Osteoblast (primary cell): ENCODE data around the gene B3GNT8. TPM values are rescaled to one million over a fixed set of nuclear protein-coding genes. Genes with fewer than 3 reads are reported as not detected.
A peak's percentile ranks its signal among the peaks of the same experiment; 100 is the strongest.

ENCODE experiments used
- DNase-seq: peaks from one replicate; pipeline ENCODE4 v3.0.0; 2011; ENCODE audit warnings: low spot score, mixed read lengths; ENCODE audit not compliant: insufficient read length; ENCODE audit errors: missing footprints
- H2AFZ ChIP-seq: 2 replicates; pipeline ENCODE4 v1.6.0; 2011; ENCODE audit warnings: mild to moderate bottlenecking, low read length
- H3K27ac ChIP-seq: 2 replicates; pipeline ENCODE4 v1.5.1; 2011; ENCODE audit warnings: mild to moderate bottlenecking, low read depth, low read length, moderate library complexity
- H3K27me3 ChIP-seq: 2 replicates; pipeline ENCODE4 v1.6.0; 2012; ENCODE audit warnings: mild to moderate bottlenecking, control low read depth, inconsistent platforms, low read length, moderate library complexity; ENCODE audit not compliant: insufficient read depth
- H3K36me3 ChIP-seq: 2 replicates; pipeline ENCODE4 v1.5.1; 2011; ENCODE audit warnings: mild to moderate bottlenecking, low read length, control low read depth, moderate library complexity; ENCODE audit not compliant: insufficient read depth
- H3K4me1 ChIP-seq: 2 replicates; pipeline ENCODE4 v1.5.1; 2011; ENCODE audit warnings: mild to moderate bottlenecking, low read length, control low read depth, moderate library complexity; ENCODE audit not compliant: insufficient read depth
- H3K4me2 ChIP-seq: 2 replicates; pipeline ENCODE4 v1.6.0; 2011; ENCODE audit warnings: mild to moderate bottlenecking, low read length; ENCODE audit not compliant: insufficient read depth
- H3K4me3 ChIP-seq: fragments of 200-600 bp; sonication (generic); 3 replicates; pipeline ENCODE4 v1.5.1; 2012; ENCODE audit warnings: mild to moderate bottlenecking, low read length, inconsistent platforms; ENCODE audit not compliant: insufficient read depth
- H3K79me2 ChIP-seq: 2 replicates; pipeline ENCODE4 v1.6.0; 2012; ENCODE audit warnings: mild to moderate bottlenecking, low read length, control low read depth, inconsistent platforms; ENCODE audit not compliant: insufficient read depth
- H3K9me3 ChIP-seq: 2 replicates; pipeline ENCODE4 v1.5.1; 2011; ENCODE audit warnings: low read depth, low read length, control low read depth
- H4K20me1 ChIP-seq: 2 replicates; pipeline ENCODE4 v1.6.0; 2012; ENCODE audit warnings: mild to moderate bottlenecking, low read length, control low read depth; ENCODE audit not compliant: insufficient read depth
- total RNA-seq: library from RNA; depleted of rRNA; stranded (reverse); fragments of >200 nt; gene quantifications from 2 replicates; pipeline ENCODE4 v1.2.3, GENCODE V29; 2012
- TF ChIP-seq, protein P1 (sequence below): IDR thresholded peaks from 2 replicates; pipeline ENCODE4 v1.5.1; 2011; ENCODE audit warnings: mild to moderate bottlenecking, low read depth, low read length, moderate library complexity; ENCODE audit errors: extremely low read depth

B3GNT8 gene
- total RNA-seq, 1 donor, result 0.72 TPM

- DNase-seq, result peak; percentile 86
- Histone ChIP-seq H4K20me1 (no peaks in the 10 kb centered on the region), H3K27ac (no peak overlapping the region), H3K36me3 (peaks cover 16% of the 10 kb centered on the region), H3K4me1 (peaks cover 4% of the 10 kb centered on the region), H3K79me2 (no peaks in the 10 kb centered on the region), H3K27me3 (no peaks in the 10 kb centered on the region), H2AFZ (no peak overlapping the region), H3K9me3 (no peaks in the 10 kb centered on the region), H3K4me3 (no peak overlapping the region), H3K4me2 (no peak overlapping the region)
- TF ChIP-seq, protein P1, sequence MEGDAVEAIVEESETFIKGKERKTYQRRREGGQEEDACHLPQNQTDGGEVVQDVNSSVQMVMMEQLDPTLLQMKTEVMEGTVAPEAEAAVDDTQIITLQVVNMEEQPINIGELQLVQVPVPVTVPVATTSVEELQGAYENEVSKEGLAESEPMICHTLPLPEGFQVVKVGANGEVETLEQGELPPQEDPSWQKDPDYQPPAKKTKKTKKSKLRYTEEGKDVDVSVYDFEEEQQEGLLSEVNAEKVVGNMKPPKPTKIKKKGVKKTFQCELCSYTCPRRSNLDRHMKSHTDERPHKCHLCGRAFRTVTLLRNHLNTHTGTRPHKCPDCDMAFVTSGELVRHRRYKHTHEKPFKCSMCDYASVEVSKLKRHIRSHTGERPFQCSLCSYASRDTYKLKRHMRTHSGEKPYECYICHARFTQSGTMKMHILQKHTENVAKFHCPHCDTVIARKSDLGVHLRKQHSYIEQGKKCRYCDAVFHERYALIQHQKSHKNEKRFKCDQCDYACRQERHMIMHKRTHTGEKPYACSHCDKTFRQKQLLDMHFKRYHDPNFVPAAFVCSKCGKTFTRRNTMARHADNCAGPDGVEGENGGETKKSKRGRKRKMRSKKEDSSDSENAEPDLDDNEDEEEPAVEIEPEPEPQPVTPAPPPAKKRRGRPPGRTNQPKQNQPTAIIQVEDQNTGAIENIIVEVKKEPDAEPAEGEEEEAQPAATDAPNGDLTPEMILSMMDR, result no peak
These were observed 1.7 kb downstream of the B3GNT8 start for GRCh38 chr19:41425174-41426115.

GRCh38 chr19:41424335-41425173 is 2.6 kb downstream of the B3GNT8 start:
- Histone ChIP-seq H3K4me3 (no peak overlapping the region), H4K20me1 (no peaks in the 10 kb centered on the region), H3K27ac (no peak overlapping the region), H3K27me3 (no peaks in the 10 kb centered on the region), H3K9me3 (no peaks in the 10 kb centered on the region), H3K36me3 (peaks cover 23% of the 10 kb centered on the region), H3K4me2 (no peak overlapping the region), H3K79me2 (no peaks in the 10 kb centered on the region), H2AFZ (no peak overlapping the region), H3K4me1 (peaks cover 4% of the 10 kb centered on the region)
- peak; percentile 50 for DNase-seq
- TF ChIP-seq, protein P1, result no peak

GRCh38 chr19:41422955-41423354 is 4.2 kb downstream of the B3GNT8 start:
- no peaks in the 10 kb centered on the region for H3K79me2 ChIP-seq
- H2AFZ ChIP-seq, result no peak overlapping the region
- H3K27me3 ChIP-seq, result no peaks in the 10 kb centered on the region
- peaks cover 29% of the 10 kb centered on the region for H3K36me3 ChIP-seq
- no peak overlapping the region for H3K27ac ChIP-seq
- TF ChIP-seq, protein P1, result no peak
- peaks cover 2% of the 10 kb centered on the region for H3K4me1 ChIP-seq
- H3K4me2 ChIP-seq, result no peak overlapping the region
- H3K9me3 ChIP-seq, result no peaks in the 10 kb centered on the region
- DNase-seq, result peak; percentile 2
- H3K4me3 ChIP-seq, result no peak overlapping the region
- no peaks in the 10 kb centered on the region for H4K20me1 ChIP-seq
